Measurements from ENCODE around the gene ZFHX3. TPM values are rescaled to one million over a fixed set of nuclear protein-coding genes. Genes with fewer than 3 reads are reported as not detected.
A peak's percentile ranks its signal among the peaks of the same experiment; 100 is the strongest.

The ZFHX3 gene
- total and polyA plus RNA-seq, 9 of the 15 experiments (the other 6 are each of a cell fraction or from before 2014, with no cell fraction given) = 0.01 to 0.23 (median 0.06) TPM; not detected in 4

DNA sequence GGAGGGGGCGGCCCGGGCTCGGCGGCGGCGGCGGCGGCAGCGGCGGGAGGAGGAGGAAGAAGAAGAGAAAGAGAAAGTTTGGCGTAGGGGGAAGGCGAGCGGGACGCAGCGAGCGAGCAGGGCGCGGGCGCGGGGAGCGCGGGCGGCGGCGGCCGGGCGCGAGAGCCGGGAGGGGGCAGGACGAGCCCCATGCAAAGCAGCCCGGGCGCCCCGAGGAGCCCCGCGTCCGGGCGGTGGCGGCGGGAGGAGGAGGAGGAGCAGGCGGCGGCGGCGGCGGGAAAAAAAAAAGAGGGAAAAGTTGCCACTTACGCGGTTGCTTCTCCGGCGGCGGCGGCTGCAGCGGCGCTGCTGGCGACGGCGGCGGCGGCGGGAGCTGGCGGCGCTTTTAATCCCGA, 10.3 kb upstream of the ZFHX3 start:
- 0% methylated on average over 6 of the region's 61 CpGs for WGBS (ENCODE audit: insufficient coverage, low coverage, missing lambda C conversion rate)
- Histone ChIP-seq H4K20me1 (replicated peaks; ENCODE audit: control insufficient read depth, insufficient read depth, low read length) (0 out of 2 replicates have a peak, but pooled peaks cover under 1% of the 10 kb centered on the region), H3K4me2 (ENCODE audit: insufficient read depth, low read length) (no peak overlapping the region), H3K4me1 (replicated peaks in 1 of 2; ENCODE audit: control insufficient read depth in 2 of 2, insufficient read depth in 2 of 2, low read length in 2 of 2) (peaks cover 0 to 17% of the 10 kb centered on the region in 2 experiments; a peak in 2 of 5 replicates), H2AFZ (ENCODE audit: low read depth, low read length) (no peak overlapping the region), H3K36me3 (ENCODE audit: control insufficient read depth, insufficient read depth, low read length) (no peaks in the 10 kb centered on the region), H3K9ac (ENCODE audit: insufficient read depth in 1 of 2, low read depth in 2 of 2, low read length in 2 of 2) (no peak overlapping the region), H3K27ac (ENCODE audit: extremely low read depth, low read depth, low read length) (no peak overlapping the region), H3K79me2 (ENCODE audit: control insufficient read depth, insufficient read depth, low read length) (no peaks in the 10 kb centered on the region), H3K27me3 (ENCODE audit: control insufficient read depth in 2 of 2, insufficient read depth in 2 of 2, low read length in 2 of 2) (peaks cover 28 to 30% of the 10 kb centered on the region in 2 experiments), H3K9me1 (ENCODE audit: control insufficient read depth, insufficient read depth, low read length) (no peaks in the 10 kb centered on the region), H3K4me3 (peak overlapping the region; percentile 41), H3K9me3 (replicated peaks; ENCODE audit: control insufficient read depth, insufficient read depth, low read depth, low read length) (no peaks in the 10 kb centered on the region)
- POLR2A ChIA-PET = interaction anchor here (1.1 kb wide), 1 partner anchor 23 kb away, joined by 3 read pairs; no protein-coding TSS in a partner anchor
- no peak for FAIRE-seq
- BruUV-seq (replicated peaks) = no TSS peak
- intact Hi-C loops (cut with micrococcal nuclease) (no loop called here), in situ Hi-C loops (cut with MboI) (no loop called here)
- CTCF ChIA-PET (ENCODE audit: low intra/inter-chr PET ratio) = no interaction called here
- ATAC-seq = 0 out of 3 replicates have a peak, but pooled peaks have one; percentile 42
- TF ChIP-seq E2F6 (IDR thresholded peaks at IDR 0.05; ENCODE audit: borderline replicate concordance in 1 of 2, extremely low read depth in 1 of 2, insufficient read depth in 1 of 2, insufficient read length in 1 of 2, low read depth in 1 of 2, low read length in 1 of 2, poor library complexity in 1 of 2, severe bottlenecking in 1 of 2) (peak in 1 of 2 experiments; percentile 83), POLR2G (IDR thresholded peaks at IDR 0.05; ENCODE audit: low read depth, low read length) (no peak)
- peak; percentile 29 to 35 (median 32) for DNase-seq (ENCODE audit: extremely low read depth in 1 of 4, low spot score in 3 of 4)

All from K562 (cell line).